ENCODE data around the gene TP73. TPM values are rescaled to one million over a fixed set of nuclear protein-coding genes. Genes with fewer than 3 reads are reported as not detected.

Gene TP73
- total RNA-seq, 2 experiments from 2014 or later = 2.0 to 2.6 TPM

DNA sequence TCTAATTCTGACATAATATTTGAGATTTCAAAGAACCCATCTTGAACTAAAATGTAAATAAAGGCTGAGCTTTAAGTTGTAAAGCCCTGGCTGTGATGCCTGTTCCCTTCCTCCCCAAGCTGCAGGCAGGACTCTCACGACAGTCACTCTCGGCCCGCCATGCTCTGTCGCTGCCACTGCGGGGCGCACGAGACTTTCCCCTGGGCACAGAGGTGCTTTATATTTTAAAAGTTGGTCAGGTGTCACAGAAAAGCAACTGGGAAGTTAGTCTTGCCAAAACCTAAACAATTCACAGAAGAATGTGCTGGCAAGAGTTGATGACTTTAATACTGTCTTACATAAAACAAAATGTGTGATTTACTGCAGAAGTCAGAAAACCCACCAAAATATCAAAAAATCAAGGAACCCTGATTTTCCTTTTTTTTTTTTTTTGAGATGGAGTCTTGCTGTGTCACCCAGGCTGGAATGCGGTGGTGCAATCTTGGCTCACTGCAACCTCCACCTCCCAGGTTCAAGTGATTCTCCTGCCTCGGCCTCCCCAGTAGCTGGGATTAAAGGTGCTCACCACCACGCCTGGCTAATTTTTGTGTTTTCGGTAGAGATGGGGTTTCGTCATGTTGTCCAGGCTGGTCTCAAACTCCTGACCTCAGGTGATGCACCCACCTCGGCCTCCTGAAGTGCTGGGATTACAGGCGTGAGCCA lies 133.3 kb downstream of the TP73 start:
- H3K27ac Mint-ChIP-seq = no peak overlapping the region
- H3K9me3 Mint-ChIP-seq = no peaks in the 10 kb centered on the region
- no peaks in the 10 kb centered on the region for H3K27me3 Mint-ChIP-seq
- ChIA-PET POLR2A (interaction anchor here (0.7 kb wide), 1 partner anchor 10 kb away, joined by 3 read pairs; the partner anchor contains the start of gene LRRC47), CTCF (interaction anchor here (2.0 kb wide), 1 partner anchor 11 kb away, joined by 6 read pairs; the partner anchor contains the start of gene LRRC47)
- H3K4me1 Mint-ChIP-seq = peaks cover 22% of the 10 kb centered on the region
- H3K36me3 Mint-ChIP-seq (ENCODE audit: low read depth) = peaks cover 37% of the 10 kb centered on the region
- DNase-seq = no peak
- no peak overlapping the region for H3K4me3 Mint-ChIP-seq

Other genes starting within 250 kb of the TP73 start
- not detected for gene ARHGEF16, start 197.9 kb upstream of the TP73 start, total RNA-seq
- 10 to 100 TPM; 15.6 to 20.2 TPM for gene MEGF6, start 41.0 kb upstream of the TP73 start, total RNA-seq
- 10 to 100 TPM; 15.9 to 17.3 TPM for gene TPRG1L, start 27.5 kb upstream of the TP73 start, total RNA-seq
- gene WRAP73, start 2.4 kb upstream of the TP73 start, total RNA-seq = 10 to 100 TPM; 34.7 to 38.9 TPM
- gene CCDC27, start 99.9 kb downstream of the TP73 start, total RNA-seq = not detected
- gene SMIM1, start 120.2 kb downstream of the TP73 start, total RNA-seq = not detected
- 10 to 100 TPM; 32.4 to 33.5 TPM for gene LRRC47, start 144.0 kb downstream of the TP73 start, total RNA-seq
- gene CEP104, start 204.7 kb downstream of the TP73 start, total RNA-seq = 10 to 100 TPM; 43.0 to 46.0 TPM
- 1 to 10 TPM; 9.0 to 9.5 TPM for gene DFFB, start 205.0 kb downstream of the TP73 start, total RNA-seq
- gene C1orf174, start 247.8 kb downstream of the TP73 start, total RNA-seq = 10 to 100 TPM; 24.1 to 25.5 TPM